Measurements from ENCODE around the gene CAPG.

CAPG gene

DNA sequence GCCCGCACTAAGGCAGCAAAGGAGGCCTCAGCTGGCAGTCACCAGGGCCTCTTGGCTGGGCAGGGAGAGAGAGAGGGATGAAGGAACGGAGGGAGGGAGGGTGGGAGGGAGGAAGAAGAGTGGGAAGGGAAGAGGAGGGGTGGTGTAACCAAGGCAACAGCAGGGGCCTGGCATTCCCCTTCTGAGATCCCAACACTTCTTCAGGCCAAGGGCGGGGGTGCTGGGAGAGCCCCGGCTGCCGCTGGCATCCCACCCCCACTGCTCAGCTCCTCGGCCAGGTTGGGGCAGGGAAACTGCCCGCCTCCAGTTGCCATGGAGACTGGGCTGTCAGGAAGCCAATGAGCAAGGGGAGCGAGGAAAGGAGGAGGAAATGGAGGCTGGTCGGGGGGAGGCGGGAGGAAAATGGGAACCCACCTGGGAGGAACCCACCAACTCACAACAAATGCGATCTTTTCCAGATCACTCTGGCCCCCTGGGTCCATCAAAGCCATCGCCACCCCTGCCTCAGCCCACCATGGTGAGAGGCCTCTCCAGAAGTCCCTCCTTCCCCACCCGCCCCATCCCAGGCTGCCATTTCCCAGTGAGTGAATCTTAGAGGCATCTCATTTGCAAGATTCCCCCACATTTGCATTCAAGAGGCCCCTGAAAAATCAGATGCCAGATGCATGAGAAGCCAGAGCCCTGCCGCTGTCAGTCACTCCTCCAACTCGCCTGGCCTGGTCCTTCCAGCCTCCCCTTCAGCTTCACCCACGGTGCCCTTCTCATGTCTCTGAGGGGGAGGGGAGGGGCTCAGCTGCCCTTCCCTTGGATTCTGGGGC, 20.8 kb upstream of the CAPG start:
- POLR2A ChIA-PET: interaction anchor here (4.1 kb wide), 1 partner anchor 108 kb away, joined by 24 read pairs; the partner anchor contains the start of gene MAT2A
- Histone ChIP-seq H3K9me3 (ENCODE audit: control insufficient read depth, insufficient read depth, low read depth, low read length) (no peaks in the 10 kb centered on the region), H3K4me1 (ENCODE audit: control insufficient read depth, insufficient read depth, low read length) (no peaks in the 10 kb centered on the region), H3K36me3 (ENCODE audit: control insufficient read depth in 2 of 2, insufficient read depth in 1 of 2, low read length in 2 of 2) (no peaks in the 10 kb centered on the region), H3K27ac (ENCODE audit: extremely low read depth, low read depth, low read length) (no peak overlapping the region), H3K4me3 (ENCODE audit: low read depth, low read length) (no peak overlapping the region)
- CTCF ChIA-PET: interaction anchor here (1.0 to 2.4 kb wide), 4 partner anchors 10 to 277 kb away, joined by 4 to 14 read pairs (median 6); no protein-coding TSS in a partner anchor
- TF ChIP-seq ZNF37A (tag by site-specific recombination; IDR thresholded peaks at IDR 0.05) (no peak), ZNF560 (tag by site-specific recombination; IDR thresholded peaks at IDR 0.05; ENCODE audit: borderline replicate concordance) (no peak), SP2 (tag by site-specific recombination; IDR thresholded peaks at IDR 0.05) (0 out of 2 replicates have a peak, but pooled peaks have one; percentile 32), ZNF510 (tag by site-specific recombination; IDR thresholded peaks at IDR 0.05; ENCODE audit: insufficient replicate concordance) (no peak), ZNF610 (tag by site-specific recombination; IDR thresholded peaks at IDR 0.05; ENCODE audit: borderline replicate concordance) (no peak), ZNF626 (tag by site-specific recombination; IDR thresholded peaks at IDR 0.05) (no peak)
- TF ChIP-seq, protein P1, sequence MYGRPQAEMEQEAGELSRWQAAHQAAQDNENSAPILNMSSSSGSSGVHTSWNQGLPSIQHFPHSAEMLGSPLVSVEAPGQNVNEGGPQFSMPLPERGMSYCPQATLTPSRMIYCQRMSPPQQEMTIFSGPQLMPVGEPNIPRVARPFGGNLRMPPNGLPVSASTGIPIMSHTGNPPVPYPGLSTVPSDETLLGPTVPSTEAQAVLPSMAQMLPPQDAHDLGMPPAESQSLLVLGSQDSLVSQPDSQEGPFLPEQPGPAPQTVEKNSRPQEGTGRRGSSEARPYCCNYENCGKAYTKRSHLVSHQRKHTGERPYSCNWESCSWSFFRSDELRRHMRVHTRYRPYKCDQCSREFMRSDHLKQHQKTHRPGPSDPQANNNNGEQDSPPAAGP (tag by site-specific recombination; IDR thresholded peaks at IDR 0.05): no peak
- TF ChIP-seq, protein P2, sequence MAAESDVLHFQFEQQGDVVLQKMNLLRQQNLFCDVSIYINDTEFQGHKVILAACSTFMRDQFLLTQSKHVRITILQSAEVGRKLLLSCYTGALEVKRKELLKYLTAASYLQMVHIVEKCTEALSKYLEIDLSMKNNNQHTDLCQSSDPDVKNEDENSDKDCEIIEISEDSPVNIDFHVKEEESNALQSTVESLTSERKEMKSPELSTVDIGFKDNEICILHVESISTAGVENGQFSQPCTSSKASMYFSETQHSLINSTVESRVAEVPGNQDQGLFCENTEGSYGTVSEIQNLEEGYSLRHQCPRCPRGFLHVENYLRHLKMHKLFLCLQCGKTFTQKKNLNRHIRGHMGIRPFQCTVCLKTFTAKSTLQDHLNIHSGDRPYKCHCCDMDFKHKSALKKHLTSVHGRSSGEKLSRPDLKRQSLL (tag by site-specific recombination; IDR thresholded peaks at IDR 0.05): no peak
- TF ChIP-seq, protein P3, sequence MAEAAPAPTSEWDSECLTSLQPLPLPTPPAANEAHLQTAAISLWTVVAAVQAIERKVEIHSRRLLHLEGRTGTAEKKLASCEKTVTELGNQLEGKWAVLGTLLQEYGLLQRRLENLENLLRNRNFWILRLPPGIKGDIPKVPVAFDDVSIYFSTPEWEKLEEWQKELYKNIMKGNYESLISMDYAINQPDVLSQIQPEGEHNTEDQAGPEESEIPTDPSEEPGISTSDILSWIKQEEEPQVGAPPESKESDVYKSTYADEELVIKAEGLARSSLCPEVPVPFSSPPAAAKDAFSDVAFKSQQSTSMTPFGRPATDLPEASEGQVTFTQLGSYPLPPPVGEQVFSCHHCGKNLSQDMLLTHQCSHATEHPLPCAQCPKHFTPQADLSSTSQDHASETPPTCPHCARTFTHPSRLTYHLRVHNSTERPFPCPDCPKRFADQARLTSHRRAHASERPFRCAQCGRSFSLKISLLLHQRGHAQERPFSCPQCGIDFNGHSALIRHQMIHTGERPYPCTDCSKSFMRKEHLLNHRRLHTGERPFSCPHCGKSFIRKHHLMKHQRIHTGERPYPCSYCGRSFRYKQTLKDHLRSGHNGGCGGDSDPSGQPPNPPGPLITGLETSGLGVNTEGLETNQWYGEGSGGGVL (tag by site-specific recombination; IDR thresholded peaks at IDR 0.05): peak; percentile 47; the same call in 1 of the 2 replicates
- TF ChIP-seq, protein P4, sequence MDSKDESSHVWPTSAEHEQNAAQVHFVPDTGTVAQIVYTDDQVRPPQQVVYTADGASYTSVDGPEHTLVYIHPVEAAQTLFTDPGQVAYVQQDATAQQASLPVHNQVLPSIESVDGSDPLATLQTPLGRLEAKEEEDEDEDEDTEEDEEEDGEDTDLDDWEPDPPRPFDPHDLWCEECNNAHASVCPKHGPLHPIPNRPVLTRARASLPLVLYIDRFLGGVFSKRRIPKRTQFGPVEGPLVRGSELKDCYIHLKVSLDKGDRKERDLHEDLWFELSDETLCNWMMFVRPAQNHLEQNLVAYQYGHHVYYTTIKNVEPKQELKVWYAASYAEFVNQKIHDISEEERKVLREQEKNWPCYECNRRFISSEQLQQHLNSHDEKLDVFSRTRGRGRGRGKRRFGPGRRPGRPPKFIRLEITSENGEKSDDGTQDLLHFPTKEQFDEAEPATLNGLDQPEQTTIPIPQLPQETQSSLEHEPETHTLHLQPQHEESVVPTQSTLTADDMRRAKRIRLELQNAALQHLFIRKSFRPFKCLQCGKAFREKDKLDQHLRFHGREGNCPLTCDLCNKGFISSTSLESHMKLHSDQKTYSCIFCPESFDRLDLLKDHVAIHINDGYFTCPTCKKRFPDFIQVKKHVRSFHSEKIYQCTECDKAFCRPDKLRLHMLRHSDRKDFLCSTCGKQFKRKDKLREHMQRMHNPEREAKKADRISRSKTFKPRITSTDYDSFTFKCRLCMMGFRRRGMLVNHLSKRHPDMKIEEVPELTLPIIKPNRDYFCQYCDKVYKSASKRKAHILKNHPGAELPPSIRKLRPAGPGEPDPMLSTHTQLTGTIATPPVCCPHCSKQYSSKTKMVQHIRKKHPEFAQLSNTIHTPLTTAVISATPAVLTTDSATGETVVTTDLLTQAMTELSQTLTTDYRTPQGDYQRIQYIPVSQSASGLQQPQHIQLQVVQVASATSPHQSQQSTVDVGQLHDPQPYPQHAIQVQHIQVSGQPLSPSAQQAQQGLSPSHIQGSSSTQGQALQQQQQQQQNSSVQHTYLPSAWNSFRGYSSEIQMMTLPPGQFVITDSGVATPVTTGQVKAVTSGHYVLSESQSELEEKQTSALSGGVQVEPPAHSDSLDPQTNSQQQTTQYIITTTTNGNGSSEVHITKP (tag by site-specific recombination; IDR thresholded peaks at IDR 0.05): peak; percentile 62

DNA sequence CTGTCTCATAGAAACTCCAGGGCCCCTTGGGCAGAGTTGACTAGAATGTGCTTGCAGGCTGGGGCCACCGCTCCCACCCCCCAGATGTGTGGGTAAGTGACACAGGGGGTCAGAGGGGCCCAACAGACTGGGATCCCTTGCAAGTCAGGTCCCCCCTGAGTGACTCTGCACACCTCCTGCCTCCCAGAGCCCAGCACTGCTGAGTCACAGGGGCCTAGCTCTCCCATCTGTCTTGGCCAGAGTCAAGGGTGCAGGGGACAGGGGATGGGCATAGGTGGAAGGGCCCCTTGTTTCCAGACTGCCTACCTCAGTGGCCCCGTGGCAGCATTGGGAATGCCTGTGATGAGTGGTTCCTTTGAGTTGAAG, 19.7 kb upstream of the CAPG start:
- no peak for TF ChIP-seq ZNF544 (tag by site-specific recombination; IDR thresholded peaks at IDR 0.05)
- CTCF ChIA-PET: interaction anchor here (2.4 kb wide), 1 partner anchor 9 kb away, joined by 14 read pairs; no protein-coding TSS in a partner anchor
- Histone ChIP-seq H3K27ac (ENCODE audit: extremely low read depth, low read depth, low read length) (no peak overlapping the region), H3K4me3 (ENCODE audit: low read depth, low read length) (no peak overlapping the region), H3K4me1 (ENCODE audit: control insufficient read depth, insufficient read depth, low read length) (no peaks in the 10 kb centered on the region), H3K36me3 (ENCODE audit: control insufficient read depth in 2 of 2, insufficient read depth in 1 of 2, low read length in 2 of 2) (no peaks in the 10 kb centered on the region), H3K9me3 (ENCODE audit: control insufficient read depth, insufficient read depth, low read depth, low read length) (no peaks in the 10 kb centered on the region)
- POLR2A ChIA-PET: interaction anchor here (0.6 to 4.1 kb wide), 3 partner anchors 63 to 109 kb away, joined by 3 to 24 read pairs (median 5); partner anchors contain the start of genes MAT2A and TGOLN2

Data from HEK293 (cell line).